Body of pancreas (tissue), 4 donors: ENCODE results near the gene DLEU7.

Experiments used
- POLR2A ChIP-seq, 3 donors: fragments of 450-650 bp; IDR thresholded peaks; one replicate each; pipeline ENCODE4 v1.6.1; 2016; ENCODE audit warnings: antibody characterized with exemption in 3 of 3, mild to moderate bottlenecking in 2 of 3
- TF ChIP-seq, protein P1 (sequence below), 7 experiments: fragments of 450-650 bp in 4 of 7; fragments of 200-600 bp in 3 of 7; sonication (generic) in 3 of 7; IDR thresholded peaks; one replicate each; pipeline ENCODE4 v1.5.1; 2016 to 2019; ENCODE audit warnings: antibody characterized with exemption in 7 of 7

DNA sequence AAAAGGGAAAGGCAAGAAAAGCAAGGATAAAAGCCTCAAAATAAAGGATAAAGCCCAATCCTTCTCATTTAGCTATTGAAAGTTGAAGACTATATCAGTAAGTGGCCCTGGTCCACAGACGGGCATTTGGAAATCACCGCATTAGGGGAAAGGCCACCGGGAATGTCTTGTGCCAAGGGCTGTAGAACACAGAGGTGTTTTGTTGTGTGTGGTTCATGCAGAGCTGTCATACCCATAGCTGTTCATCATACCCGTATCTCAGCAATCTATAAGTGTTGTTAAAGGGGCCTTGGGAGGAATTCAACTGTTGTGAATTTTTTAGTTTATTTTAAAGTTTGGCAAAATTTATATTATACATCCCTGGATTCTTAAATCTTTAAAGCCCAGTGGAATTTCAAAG, 33.0 kb downstream of the DLEU7 start:
- TF ChIP-seq, protein P1, sequence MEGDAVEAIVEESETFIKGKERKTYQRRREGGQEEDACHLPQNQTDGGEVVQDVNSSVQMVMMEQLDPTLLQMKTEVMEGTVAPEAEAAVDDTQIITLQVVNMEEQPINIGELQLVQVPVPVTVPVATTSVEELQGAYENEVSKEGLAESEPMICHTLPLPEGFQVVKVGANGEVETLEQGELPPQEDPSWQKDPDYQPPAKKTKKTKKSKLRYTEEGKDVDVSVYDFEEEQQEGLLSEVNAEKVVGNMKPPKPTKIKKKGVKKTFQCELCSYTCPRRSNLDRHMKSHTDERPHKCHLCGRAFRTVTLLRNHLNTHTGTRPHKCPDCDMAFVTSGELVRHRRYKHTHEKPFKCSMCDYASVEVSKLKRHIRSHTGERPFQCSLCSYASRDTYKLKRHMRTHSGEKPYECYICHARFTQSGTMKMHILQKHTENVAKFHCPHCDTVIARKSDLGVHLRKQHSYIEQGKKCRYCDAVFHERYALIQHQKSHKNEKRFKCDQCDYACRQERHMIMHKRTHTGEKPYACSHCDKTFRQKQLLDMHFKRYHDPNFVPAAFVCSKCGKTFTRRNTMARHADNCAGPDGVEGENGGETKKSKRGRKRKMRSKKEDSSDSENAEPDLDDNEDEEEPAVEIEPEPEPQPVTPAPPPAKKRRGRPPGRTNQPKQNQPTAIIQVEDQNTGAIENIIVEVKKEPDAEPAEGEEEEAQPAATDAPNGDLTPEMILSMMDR (IDR thresholded peaks at IDR 0.05), result no peak
- no peak for TF ChIP-seq POLR2A (IDR thresholded peaks at IDR 0.05)
